Prostate gland (tissue), 2 donors: ENCODE results near the gene CMPK2. TPM values are rescaled to one million over a fixed set of nuclear protein-coding genes. Genes with fewer than 3 reads are reported as not detected.

Experiments used
- DNase-seq: peaks from one replicate; pipeline ENCODE4 v3.0.0-alpha.2; 2019; ENCODE audit warnings: low spot score
- H3K27ac ChIP-seq, 2 donors: fragments of 200-600 bp; sonication (generic); 2 replicates each; pipeline ENCODE4 v1.5.1; 2017 to 2019
- H3K27me3 ChIP-seq: fragments of 200-600 bp; sonication (generic); replicated peaks from 2 replicates; pipeline ENCODE4 v1.5.1; 2019; ENCODE audit not compliant: insufficient read depth
- H3K36me3 ChIP-seq, 2 donors: fragments of 200-600 bp; sonication (generic); 1 replicate in 1 of 2; 2 replicates in 1 of 2; pipeline versions ENCODE4 v1.5.1 to v1.8.1; 2017 to 2019
- H3K4me1 ChIP-seq: fragments of 200-600 bp; sonication (generic); replicated peaks from 2 replicates; pipeline ENCODE4 v1.5.1; 2019
- H3K4me3 ChIP-seq, 2 donors: fragments of 200-600 bp; sonication (generic); 2 replicates each; pipeline ENCODE4 v1.5.1; 2017 to 2019
- H3K9me3 ChIP-seq: fragments of 200-600 bp; sonication (generic); 2 replicates; pipeline ENCODE4 v1.5.1; 2017
- CTCF ChIP-seq, 4 experiments: fragments of 200-600 bp in 2 of 4; fragments of 450-650 bp in 2 of 4; sonication (generic) in 2 of 4; IDR thresholded peaks; 1 replicate in 3 of 4; 2 replicates in 1 of 4; pipeline ENCODE4 v1.5.1; 2016 to 2019; ENCODE audit warnings: antibody characterized with exemption in 4 of 4, mild to moderate bottlenecking in 2 of 4, moderate library complexity in 2 of 4
- POLR2A ChIP-seq: fragments of 450-650 bp; IDR thresholded peaks from one replicate; pipeline ENCODE4 v1.6.1; 2016; ENCODE audit warnings: antibody characterized with exemption, mild to moderate bottlenecking
- POLR2AphosphoS5 ChIP-seq: sonication (generic); formaldehyde crosslinking; IDR thresholded peaks from one replicate; pipeline ENCODE4 v1.6.1; 2017; ENCODE audit warnings: antibody characterized with exemption
- WGBS: methylation state at CpG from one replicate; pipeline ENCODE4 v1.1.5; 2018; 5-methylcytosine and 5-hydroxymethylcytosine counted together
- intact Hi-C: fragments of 100-400 bp; cut with DNase I; formaldehyde crosslinking; loops from one replicate; pipeline ENCODE4 v1.14.2; 2022
- total RNA-seq, 2 donors: library from RNA; depleted of rRNA; stranded (reverse); fragments of >200 nt; gene quantifications; one replicate each; pipeline ENCODE4 v1.1.0, GENCODE V29; 2016

Gene CMPK2, protein sequence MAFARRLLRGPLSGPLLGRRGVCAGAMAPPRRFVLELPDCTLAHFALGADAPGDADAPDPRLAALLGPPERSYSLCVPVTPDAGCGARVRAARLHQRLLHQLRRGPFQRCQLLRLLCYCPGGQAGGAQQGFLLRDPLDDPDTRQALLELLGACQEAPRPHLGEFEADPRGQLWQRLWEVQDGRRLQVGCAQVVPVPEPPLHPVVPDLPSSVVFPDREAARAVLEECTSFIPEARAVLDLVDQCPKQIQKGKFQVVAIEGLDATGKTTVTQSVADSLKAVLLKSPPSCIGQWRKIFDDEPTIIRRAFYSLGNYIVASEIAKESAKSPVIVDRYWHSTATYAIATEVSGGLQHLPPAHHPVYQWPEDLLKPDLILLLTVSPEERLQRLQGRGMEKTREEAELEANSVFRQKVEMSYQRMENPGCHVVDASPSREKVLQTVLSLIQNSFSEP
- 10 to 100 TPM; 13.4 to 13.7 TPM for total RNA-seq

- 0% methylated on average over 42 of the region's 115 CpGs for WGBS
- Histone ChIP-seq H3K27ac (peak within 1 kb of the TSS; percentile 63 to 69), H3K27me3 (no peaks in the 10 kb centered on the region), H3K4me1 (no peaks in the 10 kb centered on the region), H3K4me3 (peak within 1 kb of the TSS; percentile 56 to 64), H3K36me3 (no peaks in the 10 kb centered on the region), H3K9me3 (no peaks in the 10 kb centered on the region)
- TF ChIP-seq CTCF (IDR thresholded peaks at IDR 0.05) (peak in 2 of 4 experiments; percentile 6 to 38), POLR2A (no peak), POLR2AphosphoS5 (peak; percentile 23)
- peak; percentile 27 for DNase-seq
- intact Hi-C loops = no loop called here
These were observed at the start of gene CMPK2 for GRCh38 chr2:6865346-6866274. Gene CMPK2 (minus strand): TSS chr2:6865907. CDS start chr2:6865696, 211 bp downstream.

GRCh38 chr2:6915399-6915798 lies 49.7 kb upstream of the CMPK2 start:
- intact Hi-C loops = loop anchor here (5.0 kb wide), 1 partner anchor 117 kb away; no protein-coding TSS in a partner anchor
- Histone ChIP-seq H3K27ac (no peak overlapping the region), H3K4me1 (no peaks in the 10 kb centered on the region), H3K36me3 (no peaks in the 10 kb centered on the region), H3K27me3 (no peaks in the 10 kb centered on the region), H3K9me3 (no peaks in the 10 kb centered on the region), H3K4me3 (no peak overlapping the region)
- DNase-seq = no peak
- TF ChIP-seq POLR2AphosphoS5 (no peak), CTCF (IDR thresholded peaks at IDR 0.05) (no peak), POLR2A (no peak)
- 92% methylated on average over 2 of the region's 2 CpGs for WGBS

- H3K4me3 ChIP-seq = no peak overlapping the region
- no peak for DNase-seq
- no peaks in the 10 kb centered on the region for H3K27me3 ChIP-seq
- TF ChIP-seq POLR2AphosphoS5 (no peak), CTCF (IDR thresholded peaks at IDR 0.05) (no peak), POLR2A (no peak)
- no peaks in the 10 kb centered on the region for H3K9me3 ChIP-seq
- 79% methylated on average over 3 of the region's 3 CpGs for WGBS
- no peak overlapping the region for H3K27ac ChIP-seq
- no peaks in the 10 kb centered on the region for H3K4me1 ChIP-seq
- intact Hi-C loops = loop anchor here (5.0 kb wide), 1 partner anchor 117 kb away; no protein-coding TSS in a partner anchor
- H3K36me3 ChIP-seq = no peaks in the 10 kb centered on the region
These were observed 49.1 kb upstream of the CMPK2 start for GRCh38 chr2:6914828-6915227.

DNA sequence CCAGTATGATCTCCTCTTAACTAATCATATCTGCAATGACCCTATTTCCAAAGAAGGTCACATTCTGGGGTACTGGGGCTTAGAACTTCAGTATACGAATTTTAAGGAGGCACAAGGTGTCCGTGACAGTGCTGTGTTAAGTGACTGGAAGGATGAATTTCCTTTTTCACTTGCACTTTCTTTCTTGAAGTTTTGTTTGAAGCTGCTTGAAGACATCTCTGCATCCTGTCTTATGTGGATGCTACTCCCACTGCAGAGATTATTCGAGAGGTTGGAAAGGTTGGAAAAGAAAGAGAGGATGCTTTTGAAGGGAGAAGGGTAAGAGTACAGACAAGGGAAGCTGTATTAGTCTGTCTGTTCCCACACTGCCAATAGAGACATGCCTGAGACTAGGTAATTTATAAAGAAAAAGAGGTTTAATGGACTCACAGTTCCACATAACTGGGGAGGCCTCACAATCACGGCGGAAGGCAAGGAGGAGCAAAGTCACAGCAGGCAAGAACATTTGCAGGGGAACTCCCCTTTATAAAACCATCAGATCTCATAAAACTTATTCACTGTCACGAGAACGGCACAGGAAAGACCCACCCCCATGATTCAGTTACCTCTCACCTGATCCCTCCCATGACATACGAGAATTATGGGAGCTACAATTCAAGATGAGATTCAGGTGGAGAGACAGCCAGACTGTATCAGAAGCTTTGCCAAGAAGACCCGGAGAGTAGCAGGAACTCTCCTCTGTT lies 47.9 kb upstream of the CMPK2 start:
- intact Hi-C loops = no loop called here
- Histone ChIP-seq H3K27me3 (no peaks in the 10 kb centered on the region), H3K36me3 (no peaks in the 10 kb centered on the region), H3K9me3 (no peaks in the 10 kb centered on the region), H3K4me1 (no peaks in the 10 kb centered on the region), H3K27ac (no peak overlapping the region), H3K4me3 (no peak overlapping the region)
- DNase-seq = no peak
- TF ChIP-seq POLR2A = no peak
- no peak for TF ChIP-seq POLR2AphosphoS5
- no peak for TF ChIP-seq CTCF (IDR thresholded peaks at IDR 0.05)
- WGBS = 61% methylated on average over 9 of the region's 9 CpGs
